ENCODE results near the gene STOML1.

- TF ChIP-seq EP300 (conservative IDR thresholded peaks at IDR 0.05; ENCODE audit: poor library complexity, severe bottlenecking) (no peak), EZH2 (IDR thresholded peaks at IDR 0.05; ENCODE audit: borderline replicate concordance, insufficient read depth, low read length, poor library complexity, severe bottlenecking) (no peak), POLR2AphosphoS5 (IDR thresholded peaks at IDR 0.05) (no peak), CTCF (IDR thresholded peaks at IDR 0.05; ENCODE audit: poor library complexity, severe bottlenecking) (peak; percentile 71), MXI1 (conservative IDR thresholded peaks at IDR 0.05; ENCODE audit: poor library complexity, severe bottlenecking) (no peak), REST (IDR thresholded peaks at IDR 0.05; ENCODE audit: borderline replicate concordance) (no peak)
Measured at GRCh38 chr15:74036271-74037170, 44.4 kb upstream of the STOML1 start.

Measured in neural cell (in vitro differentiated cells).